PC-9 (cell line): ENCODE measurements around the gene FARP1. TPM values are rescaled to one million over a fixed set of nuclear protein-coding genes. Genes with fewer than 3 reads are reported as not detected.

Experiments used
- BruUV-seq: library from RNA; stranded (reverse); fragments of 400-500 nt; replicated peaks from 2 replicates; lab custom pipeline; 2021; lab: Mats Ljungman, UMichigan
- CTCF ChIA-PET: fragments of 300-600 bp; sonication (Branson Sonifier 250); formaldehyde crosslinking; loops from one replicate; lab custom pipeline; 2022; ENCODE audit warnings: antibody characterized with exemption; lab: Charles Lee
- POLR2A ChIA-PET: fragments of 300-600 bp; sonication (Branson Sonifier 250); formaldehyde crosslinking; loops from one replicate; lab custom pipeline; 2022; ENCODE audit warnings: antibody characterized with exemption; ENCODE audit not compliant: unreplicated experiment; lab: Charles Lee
- DNase-seq, 2 experiments: peaks; one replicate each; pipeline versions ENCODE4 v3.0.0 to v3.0.0-alpha.2; 2015 to 2022; ENCODE audit warnings: mixed read lengths in 1 of 2
- H2AFZ ChIP-seq: fragments of 200-600 bp; sonication (generic); 2 replicates; pipeline ENCODE4 v1.8.1; 2017; ENCODE audit warnings: antibody characterized with exemption
- H3F3A ChIP-seq: fragments of 200-600 bp; sonication (generic); 2 replicates; pipeline ENCODE4 v1.8.1; 2017; ENCODE audit warnings: antibody characterized with exemption, mild to moderate bottlenecking, low read depth; ENCODE audit not compliant: insufficient read depth
- H3K27ac ChIP-seq: fragments of 200-600 bp; sonication (generic); 2 replicates; pipeline ENCODE4 v1.6.1; 2016; ENCODE audit warnings: mixed run types
- H3K27me3 ChIP-seq: fragments of 200-600 bp; sonication (generic); 2 replicates; pipeline ENCODE4 v1.6.1; 2016; ENCODE audit warnings: low read depth, mixed run types; ENCODE audit not compliant: insufficient read depth
- H3K36me3 ChIP-seq: fragments of 200-600 bp; sonication (generic); 2 replicates; pipeline ENCODE4 v1.6.1; 2016; ENCODE audit warnings: low read depth, mixed run types
- H3K4me1 ChIP-seq: fragments of 200-600 bp; sonication (generic); replicated peaks from 2 replicates; pipeline ENCODE4 v1.6.1; 2016; ENCODE audit warnings: mixed run types; ENCODE audit not compliant: insufficient read depth
- H3K4me2 ChIP-seq: fragments of 200-600 bp; sonication (generic); 2 replicates; pipeline ENCODE4 v1.6.1; 2017; ENCODE audit warnings: mixed run types
- H3K4me3 ChIP-seq: fragments of 200-600 bp; sonication (generic); 2 replicates; pipeline ENCODE4 v1.6.1; 2016; ENCODE audit warnings: mixed run types
- H3K79me2 ChIP-seq: fragments of 200-600 bp; sonication (generic); 2 replicates; pipeline ENCODE4 v1.6.1; 2017; ENCODE audit warnings: low read depth, mixed run types
- H3K9me2 ChIP-seq: fragments of 200-600 bp; sonication (generic); 2 replicates; pipeline ENCODE4 v1.8.1; 2017; ENCODE audit warnings: mild to moderate bottlenecking; ENCODE audit not compliant: insufficient read depth
- H3K9me3 ChIP-seq: fragments of 200-600 bp; sonication (generic); 2 replicates; pipeline ENCODE4 v1.8.1; 2016; ENCODE audit warnings: low read depth; ENCODE audit not compliant: insufficient read depth
- H4K20me1 ChIP-seq: fragments of 200-600 bp; sonication (generic); 2 replicates; pipeline ENCODE4 v1.8.1; 2017; ENCODE audit not compliant: insufficient read depth
- CTCF ChIP-seq: fragments of 200-600 bp; sonication (generic); conservative IDR thresholded peaks from 2 replicates; pipeline ENCODE4 v1.6.1; 2017; ENCODE audit warnings: mixed run types, antibody characterized with exemption, mild to moderate bottlenecking, moderate library complexity
- EZH2 ChIP-seq: fragments of 200-600 bp; sonication (generic); IDR thresholded peaks from 2 replicates; pipeline ENCODE4 v1.8.0; 2017; ENCODE audit warnings: antibody characterized with exemption, low read depth
- intact Hi-C: fragments of 100-400 bp; cut with micrococcal nuclease; formaldehyde crosslinking; loops from one replicate; pipeline ENCODE4 v1.10.0; 2022; ENCODE audit not compliant: unreplicated experiment
- total RNA-seq: library from RNA; stranded (reverse); gene quantifications from 2 replicates; pipeline ENCODE4 v1.2.3, GENCODE V29; 2021

FARP1 gene
- total RNA-seq, 1 experiment from 2014 or later, result 62.1 TPM

GRCh38 chr13:98141509-98142379 is 1.1 kb upstream of the FARP1 start:
- peak overlapping the region; percentile 65; the same call in 1 of the 2 replicates for H3K4me3 ChIP-seq
- peaks cover 30% of the 10 kb centered on the region for H3K79me2 ChIP-seq
- no TSS peak for BruUV-seq
- TF ChIP-seq CTCF (no peak), EZH2 (no peak)
- ChIA-PET POLR2A (no interaction called here), CTCF (no interaction called here)
- no peaks in the 10 kb centered on the region for H3K9me2 ChIP-seq
- H4K20me1 ChIP-seq, result peaks cover 4% of the 10 kb centered on the region
- peaks cover 20% of the 10 kb centered on the region for H3K4me1 ChIP-seq
- no peak overlapping the region for H3K27ac ChIP-seq
- peak overlapping the region; percentile 81 for H2AFZ ChIP-seq
- H3K27me3 ChIP-seq, result no peaks in the 10 kb centered on the region
- intact Hi-C loops, result loop anchor here (2.0 to 5.0 kb wide), 4 partner anchors 161 to 531 kb away; no protein-coding TSS in a partner anchor
- peak in 1 of 2 experiments; percentile 8 for DNase-seq
- no peaks in the 10 kb centered on the region for H3K36me3 ChIP-seq
- H3K9me3 ChIP-seq, result no peaks in the 10 kb centered on the region
- H3K4me2 ChIP-seq, result peak overlapping the region; percentile 89
- peaks cover 12% of the 10 kb centered on the region; the same call in 1 of the 2 replicates for H3F3A ChIP-seq

GRCh38 chr13:98143157-98143553 is 261 bp downstream of the FARP1 start:
- Histone ChIP-seq H2AFZ (no peak overlapping the region; the same call in 1 of the 2 replicates), H3K9me3 (no peaks in the 10 kb centered on the region), H4K20me1 (peaks cover 4% of the 10 kb centered on the region), H3K9me2 (no peaks in the 10 kb centered on the region), H3K36me3 (no peaks in the 10 kb centered on the region), H3K27me3 (no peaks in the 10 kb centered on the region), H3K4me3 (peak overlapping the region; percentile 80; the same call in 1 of the 2 replicates), H3K4me1 (peaks cover 20% of the 10 kb centered on the region), H3K27ac (no peak overlapping the region), H3K4me2 (peak overlapping the region; percentile 83; the same call in 1 of the 2 replicates), H3F3A (peaks cover 12% of the 10 kb centered on the region; the same call in 1 of the 2 replicates), H3K79me2 (peaks cover 42% of the 10 kb centered on the region)
- no TSS peak for BruUV-seq
- intact Hi-C loops, result loop anchor here (1.0 to 5.0 kb wide), 5 partner anchors 71 to 529 kb away; no protein-coding TSS in a partner anchor
- no peak for TF ChIP-seq EZH2
- POLR2A ChIA-PET, result no interaction called here
- DNase-seq, result no peak
- CTCF ChIA-PET, result no interaction called here

GRCh38 chr13:98143601-98144026 is 720 bp downstream of the FARP1 start:
- CTCF ChIA-PET, result no interaction called here
- Histone ChIP-seq H3K36me3 (no peaks in the 10 kb centered on the region), H3K4me3 (peak overlapping the region; percentile 80), H3K79me2 (peaks cover 46% of the 10 kb centered on the region), H3K4me2 (peak overlapping the region; percentile 83), H3K27ac (no peak overlapping the region), H2AFZ (peak overlapping the region; percentile 83), H3F3A (peaks cover 12% of the 10 kb centered on the region; the same call in 1 of the 2 replicates), H3K27me3 (no peaks in the 10 kb centered on the region), H3K9me3 (no peaks in the 10 kb centered on the region), H4K20me1 (peaks cover 4% of the 10 kb centered on the region), H3K9me2 (no peaks in the 10 kb centered on the region), H3K4me1 (peaks cover 20% of the 10 kb centered on the region)
- DNase-seq, result peak; percentile 15 to 30
- intact Hi-C loops, result loop anchor here (1.0 to 5.0 kb wide), 7 partner anchors 71 to 700 kb away; no protein-coding TSS in a partner anchor
- no TSS peak for BruUV-seq
- TF ChIP-seq CTCF (no peak), EZH2 (no peak)
- POLR2A ChIA-PET, result no interaction called here
